HG03159 (cell line): ENCODE measurements around the gene TMEM63B.
"Not testable (repeated sequence)": the region's sequence is repeated elsewhere in the genome, so short reads cannot be mapped to it uniquely, and the experiment has no call there.

Experiments
- ATAC-seq: cut with Tn5 transposase; IDR thresholded peaks from one replicate; pipeline ENCODE4 v1.9.1; 2021; ENCODE audit warnings: mild to moderate bottlenecking, moderate library complexity; ENCODE audit not compliant: unreplicated experiment

TMEM63B gene

GRCh38 chr6:44127186-44128019 lies at the start of gene TMEM63B, which contains the start of gene MRPL14:
Gene TMEM63B, plus strand, starts transcription at chr6:44127554. Its CDS starts 7,031 bp downstream, at chr6:44134585.
Gene MRPL14, minus strand, starts transcription at chr6:44127452. Its CDS starts 10,841 bp downstream, at chr6:44116611.
- ATAC-seq: peak; percentile 52

- ATAC-seq: no peak
These were observed 49.0 kb upstream of the TMEM63B start for GRCh38 chr6:44078219-44078826.

- ATAC-seq: no peak
These were observed 48.3 kb upstream of the TMEM63B start for GRCh38 chr6:44078827-44079671.

- ATAC-seq: no peak
These were observed 47.7 kb upstream of the TMEM63B start for GRCh38 chr6:44079672-44080071.

- no peak for ATAC-seq
These were observed 46.5 kb upstream of the TMEM63B start for GRCh38 chr6:44080561-44081521.

GRCh38 chr6:44081753-44082152 lies 45.6 kb upstream of the TMEM63B start:
- ATAC-seq: no peak

GRCh38 chr6:44082872-44083321 lies 44.5 kb upstream of the TMEM63B start:
- ATAC-seq: no peak

GRCh38 chr6:44084231-44085014 lies 42.9 kb upstream of the TMEM63B start:
- ATAC-seq: no peak

GRCh38 chr6:44085219-44085618 lies 42.1 kb upstream of the TMEM63B start:
- ATAC-seq: no peak

- ATAC-seq: no peak
These were observed 40.3 kb upstream of the TMEM63B start for GRCh38 chr6:44086931-44087574.

GRCh38 chr6:44087623-44088022 lies 39.7 kb upstream of the TMEM63B start:
- no peak for ATAC-seq

GRCh38 chr6:44088827-44089590 lies 38.3 kb upstream of the TMEM63B start:
- no peak for ATAC-seq

- ATAC-seq: no peak
These were observed 36.9 kb upstream of the TMEM63B start for GRCh38 chr6:44090465-44090864.

- ATAC-seq: not testable (repeated sequence)
These were observed 36.0 kb upstream of the TMEM63B start for GRCh38 chr6:44091356-44091755.

GRCh38 chr6:44091981-44092884 lies 35.1 kb upstream of the TMEM63B start:
- ATAC-seq: no peak

GRCh38 chr6:44093066-44093465 lies 34.3 kb upstream of the TMEM63B start:
- no peak for ATAC-seq
